GM12891 (cell line): Measurements from ENCODE around the gene TET3.

Experiments used
- POLR2A ChIP-seq: IDR thresholded peaks from 2 replicates; pipeline ENCODE4 v1.6.1; 2011; ENCODE audit warnings: low read depth, low read length, control low read depth
- POLR2AphosphoS5 ChIP-seq: IDR thresholded peaks from 2 replicates; pipeline ENCODE4 v1.6.1; 2011; ENCODE audit warnings: low read depth, low read length, control low read depth

DNA sequence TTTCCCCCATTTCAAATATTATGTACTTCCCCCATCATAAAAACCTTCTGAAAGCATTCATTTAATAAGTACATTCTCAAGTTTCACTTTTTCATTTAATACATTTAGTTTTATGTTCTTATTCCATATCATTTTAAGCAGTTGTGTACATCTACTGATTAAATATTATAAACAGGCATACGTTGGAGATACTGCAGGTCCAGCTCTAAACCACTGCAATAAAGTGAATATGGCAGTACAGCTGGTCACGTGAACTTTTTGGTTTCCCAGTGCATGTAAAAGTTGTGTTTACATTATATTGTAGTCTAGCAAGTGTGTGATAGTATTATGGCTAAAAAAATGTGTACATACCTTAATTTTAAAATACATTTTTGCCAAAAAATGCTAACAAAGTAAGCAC is 48.7 kb downstream of the TET3 start:
- TF ChIP-seq POLR2AphosphoS5 (no peak), POLR2A (no peak)
